Osteoblast (primary cell): ENCODE results near the gene DLG2. TPM values are rescaled to one million over a fixed set of nuclear protein-coding genes. Genes with fewer than 3 reads are reported as not detected.
"Not testable (repeated sequence)": the region's sequence is repeated elsewhere in the genome, so short reads cannot be mapped to it uniquely, and the experiment has no call there.

Experiments used
- DNase-seq: peaks from one replicate; pipeline ENCODE4 v3.0.0; 2011; ENCODE audit warnings: low spot score, mixed read lengths; ENCODE audit not compliant: insufficient read length; ENCODE audit errors: missing footprints
- H2AFZ ChIP-seq: 2 replicates; pipeline ENCODE4 v1.6.0; 2011; ENCODE audit warnings: mild to moderate bottlenecking, low read length
- H3K27ac ChIP-seq: 2 replicates; pipeline ENCODE4 v1.5.1; 2011; ENCODE audit warnings: mild to moderate bottlenecking, low read depth, low read length, moderate library complexity
- H3K27me3 ChIP-seq: 2 replicates; pipeline ENCODE4 v1.6.0; 2012; ENCODE audit warnings: mild to moderate bottlenecking, control low read depth, inconsistent platforms, low read length, moderate library complexity; ENCODE audit not compliant: insufficient read depth
- H3K36me3 ChIP-seq: 2 replicates; pipeline ENCODE4 v1.5.1; 2011; ENCODE audit warnings: mild to moderate bottlenecking, low read length, control low read depth, moderate library complexity; ENCODE audit not compliant: insufficient read depth
- H3K4me1 ChIP-seq: 2 replicates; pipeline ENCODE4 v1.5.1; 2011; ENCODE audit warnings: mild to moderate bottlenecking, low read length, control low read depth, moderate library complexity; ENCODE audit not compliant: insufficient read depth
- H3K4me2 ChIP-seq: 2 replicates; pipeline ENCODE4 v1.6.0; 2011; ENCODE audit warnings: mild to moderate bottlenecking, low read length; ENCODE audit not compliant: insufficient read depth
- H3K4me3 ChIP-seq: fragments of 200-600 bp; sonication (generic); 3 replicates; pipeline ENCODE4 v1.5.1; 2012; ENCODE audit warnings: mild to moderate bottlenecking, low read length, inconsistent platforms; ENCODE audit not compliant: insufficient read depth
- H3K79me2 ChIP-seq: 2 replicates; pipeline ENCODE4 v1.6.0; 2012; ENCODE audit warnings: mild to moderate bottlenecking, low read length, control low read depth, inconsistent platforms; ENCODE audit not compliant: insufficient read depth
- H3K9me3 ChIP-seq: 2 replicates; pipeline ENCODE4 v1.5.1; 2011; ENCODE audit warnings: low read depth, low read length, control low read depth
- H4K20me1 ChIP-seq: 2 replicates; pipeline ENCODE4 v1.6.0; 2012; ENCODE audit warnings: mild to moderate bottlenecking, low read length, control low read depth; ENCODE audit not compliant: insufficient read depth
- total RNA-seq: library from RNA; depleted of rRNA; stranded (reverse); fragments of >200 nt; gene quantifications from 2 replicates; pipeline ENCODE4 v1.2.3, GENCODE V29; 2012
- TF ChIP-seq, protein P1 (sequence below): IDR thresholded peaks from 2 replicates; pipeline ENCODE4 v1.5.1; 2011; ENCODE audit warnings: mild to moderate bottlenecking, low read depth, low read length, moderate library complexity; ENCODE audit errors: extremely low read depth

Gene DLG2
- total RNA-seq, 1 donor: 3.3 TPM

DNA sequence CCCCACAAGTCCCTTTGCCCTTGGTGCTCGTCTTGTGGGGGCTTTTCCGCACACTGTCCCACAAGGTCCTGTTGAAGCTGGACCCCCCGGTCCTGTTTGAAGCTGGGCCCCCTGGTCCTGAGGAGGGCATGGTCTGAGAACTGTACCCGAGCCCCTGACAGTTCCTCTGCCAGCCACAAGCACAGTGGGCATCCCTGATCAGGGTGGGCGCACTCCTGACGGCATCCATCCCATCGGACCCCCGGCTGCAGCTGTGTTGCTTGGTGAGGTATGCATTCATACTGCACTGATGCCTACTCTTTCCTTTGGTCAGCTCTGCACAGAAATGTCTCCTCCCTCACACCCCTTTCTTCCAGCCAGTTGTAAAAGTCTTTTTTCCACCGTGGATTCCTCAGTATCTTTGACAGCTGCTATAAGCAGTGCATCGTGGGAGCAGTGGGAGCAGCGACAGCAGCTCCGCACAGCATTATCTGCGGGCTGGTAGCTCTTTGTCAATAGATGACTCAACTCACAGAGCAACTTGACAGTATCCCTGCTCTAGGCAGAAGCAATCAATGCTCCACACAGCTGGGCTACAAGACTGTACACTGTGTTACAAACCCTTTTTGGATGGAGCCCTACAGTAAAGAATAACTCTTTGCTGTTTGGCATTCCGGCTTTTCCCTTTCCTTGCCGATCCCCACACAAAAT lies 1310.1 kb downstream of the DLG2 start:
- no peaks in the 10 kb centered on the region for H3K79me2 ChIP-seq
- TF ChIP-seq, protein P1, sequence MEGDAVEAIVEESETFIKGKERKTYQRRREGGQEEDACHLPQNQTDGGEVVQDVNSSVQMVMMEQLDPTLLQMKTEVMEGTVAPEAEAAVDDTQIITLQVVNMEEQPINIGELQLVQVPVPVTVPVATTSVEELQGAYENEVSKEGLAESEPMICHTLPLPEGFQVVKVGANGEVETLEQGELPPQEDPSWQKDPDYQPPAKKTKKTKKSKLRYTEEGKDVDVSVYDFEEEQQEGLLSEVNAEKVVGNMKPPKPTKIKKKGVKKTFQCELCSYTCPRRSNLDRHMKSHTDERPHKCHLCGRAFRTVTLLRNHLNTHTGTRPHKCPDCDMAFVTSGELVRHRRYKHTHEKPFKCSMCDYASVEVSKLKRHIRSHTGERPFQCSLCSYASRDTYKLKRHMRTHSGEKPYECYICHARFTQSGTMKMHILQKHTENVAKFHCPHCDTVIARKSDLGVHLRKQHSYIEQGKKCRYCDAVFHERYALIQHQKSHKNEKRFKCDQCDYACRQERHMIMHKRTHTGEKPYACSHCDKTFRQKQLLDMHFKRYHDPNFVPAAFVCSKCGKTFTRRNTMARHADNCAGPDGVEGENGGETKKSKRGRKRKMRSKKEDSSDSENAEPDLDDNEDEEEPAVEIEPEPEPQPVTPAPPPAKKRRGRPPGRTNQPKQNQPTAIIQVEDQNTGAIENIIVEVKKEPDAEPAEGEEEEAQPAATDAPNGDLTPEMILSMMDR: no peak
- no peaks in the 10 kb centered on the region for H3K27me3 ChIP-seq
- H3K36me3 ChIP-seq: no peaks in the 10 kb centered on the region
- no peaks in the 10 kb centered on the region for H3K4me1 ChIP-seq
- no peaks in the 10 kb centered on the region for H3K9me3 ChIP-seq
- no peaks in the 10 kb centered on the region for H4K20me1 ChIP-seq
- no peak overlapping the region for H3K4me3 ChIP-seq
- no peak for DNase-seq
- peak overlapping the region; percentile 54 for H3K4me2 ChIP-seq
- H3K27ac ChIP-seq: no peak overlapping the region
- H2AFZ ChIP-seq: peak overlapping the region; percentile 42

DNA sequence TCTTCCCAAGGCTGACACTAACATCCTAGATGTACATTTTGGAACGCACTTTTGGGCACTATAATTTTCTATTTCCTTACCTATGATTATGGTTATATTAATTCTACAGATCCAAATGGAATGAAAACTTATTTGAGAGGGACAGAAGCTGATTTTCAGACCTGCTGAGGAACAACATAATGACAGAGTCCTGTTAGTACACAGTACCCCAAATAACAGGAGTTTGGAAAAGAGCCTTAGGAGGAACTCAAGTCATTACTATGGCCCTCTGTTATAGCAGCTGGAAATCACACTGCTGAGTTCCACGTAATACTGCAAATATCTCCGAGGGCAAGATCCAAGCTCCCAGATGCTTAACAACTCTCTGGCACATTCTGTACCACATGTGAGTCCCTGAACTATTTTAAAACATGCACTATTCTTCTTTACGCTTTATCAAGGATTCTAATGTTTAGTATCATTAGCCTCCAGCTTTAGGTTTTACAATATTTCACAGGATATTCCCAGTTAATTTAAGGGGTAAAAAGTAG lies 1313.2 kb downstream of the DLG2 start:
- DNase-seq: no peak
- H2AFZ ChIP-seq: no peak overlapping the region
- no peaks in the 10 kb centered on the region for H3K36me3 ChIP-seq
- TF ChIP-seq, protein P1: no peak
- no peaks in the 10 kb centered on the region for H3K27me3 ChIP-seq
- H3K9me3 ChIP-seq: no peaks in the 10 kb centered on the region
- no peaks in the 10 kb centered on the region for H4K20me1 ChIP-seq
- no peaks in the 10 kb centered on the region for H3K4me1 ChIP-seq
- no peak overlapping the region for H3K27ac ChIP-seq
- no peak overlapping the region for H3K4me2 ChIP-seq
- H3K4me3 ChIP-seq: no peak overlapping the region
- H3K79me2 ChIP-seq: no peaks in the 10 kb centered on the region

DNA sequence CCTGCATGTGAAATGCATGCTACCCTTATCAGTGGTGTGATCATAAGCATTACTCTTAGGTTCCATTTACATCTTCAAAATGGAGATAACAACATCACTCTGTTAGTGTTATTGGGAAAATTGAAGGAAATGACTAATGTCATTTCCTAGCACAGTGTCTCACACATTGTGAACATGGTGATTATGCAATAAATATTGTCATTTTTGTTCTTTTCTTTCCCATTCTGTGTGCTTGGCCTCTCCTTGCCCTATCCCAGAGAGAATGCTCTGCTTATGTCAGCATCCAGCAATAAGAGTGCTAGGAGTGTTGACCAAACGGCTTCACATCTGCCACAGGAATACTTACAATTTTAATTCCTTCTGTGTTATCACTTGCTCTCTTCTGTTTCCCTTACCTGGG lies 1316.9 kb downstream of the DLG2 start:
- no peaks in the 10 kb centered on the region for H3K4me1 ChIP-seq
- DNase-seq: peak; percentile 21
- no peak overlapping the region for H3K4me3 ChIP-seq
- H3K27me3 ChIP-seq: no peaks in the 10 kb centered on the region
- no peaks in the 10 kb centered on the region for H4K20me1 ChIP-seq
- H3K4me2 ChIP-seq: no peak overlapping the region
- H2AFZ ChIP-seq: no peak overlapping the region
- no peaks in the 10 kb centered on the region for H3K9me3 ChIP-seq
- no peaks in the 10 kb centered on the region for H3K79me2 ChIP-seq
- no peak overlapping the region for H3K27ac ChIP-seq
- no peaks in the 10 kb centered on the region for H3K36me3 ChIP-seq
- TF ChIP-seq, protein P1: no peak

DNA sequence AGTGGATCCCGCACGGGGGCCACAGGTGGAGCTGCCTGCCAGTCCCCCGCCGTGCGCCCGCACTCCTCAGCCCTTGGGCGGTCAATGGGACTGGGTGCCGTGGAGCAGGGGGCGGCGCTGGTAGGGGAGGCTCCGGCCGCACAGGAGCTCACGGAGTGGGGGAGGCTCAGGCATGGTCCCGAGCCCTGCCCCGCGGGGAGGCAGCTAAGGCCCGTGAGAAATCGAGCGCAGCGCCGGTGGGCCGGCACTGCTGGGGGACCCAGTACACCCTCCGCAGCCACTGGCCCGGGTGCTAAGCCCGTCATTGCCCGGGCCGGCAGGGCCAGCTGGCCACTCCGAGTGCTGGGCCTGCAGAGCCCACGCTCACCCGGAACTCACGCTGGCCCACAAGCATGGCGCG lies 1318.7 kb downstream of the DLG2 start:
- H3K4me1 ChIP-seq, H3K36me3 ChIP-seq, H4K20me1 ChIP-seq, H3K4me3 ChIP-seq, H3K9me3 ChIP-seq, H3K27me3 ChIP-seq, H3K79me2 ChIP-seq, H3K4me2 ChIP-seq, H3K27ac ChIP-seq, DNase-seq, H2AFZ ChIP-seq: not testable (repeated sequence)
